ENCODE results near the gene AP3S2. TPM values are rescaled to one million over a fixed set of nuclear protein-coding genes. Genes with fewer than 3 reads are reported as not detected.
A peak's percentile ranks its signal among the peaks of the same experiment; 100 is the strongest.

The AP3S2 gene
- total RNA-seq (2016; rRNA removed; fragmentation: Illumina TruSeq; extraction: Trizol) (44.4 and 69.5 TPM in 2 replicates), polyA plus RNA-seq (2011; rRNA removed) (16.5 and 17.6 TPM in 2 replicates), polyA minus RNA-seq (2011; rRNA and poly(A)+ RNA removed; ENCODE audit: low replicate concordance) (52.1 and 55.9 TPM in 2 replicates), Bru-seq, nascent RNA (percentile 72 among the genes with signal in this experiment), BruChase-seq, experiment 1, labeled RNA remaining after a 6-hour chase (percentile 85 among the genes with signal in this experiment), BruChase-seq, experiment 2, labeled RNA remaining after a 2-hour chase (percentile 79 among the genes with signal in this experiment)
- total RNA-seq (2016; cell fraction: cytosol; rRNA removed; fragmentation: Illumina TruSeq; extraction: Trizol; ENCODE audit: low read depth), result 14.8 and 16.1 TPM in 2 replicates
- 44.6 and 83.7 TPM in 2 replicates for total RNA-seq (2016; cell fraction: insoluble cytoplasmic fraction; rRNA removed; fragmentation: Illumina TruSeq; extraction: Trizol)
- 19.4 and 21.8 TPM in 2 replicates for total RNA-seq (2016; cell fraction: membrane; rRNA removed; fragmentation: Illumina TruSeq; extraction: Trizol)
- total RNA-seq (2016; cell fraction: nucleus; rRNA removed; fragmentation: Illumina TruSeq; extraction: Trizol), result 26.9 and 31.9 TPM in 2 replicates
- polyA plus RNA-seq (2011; cell fraction: cytosol; rRNA removed), result 13.1 and 25.8 TPM in 2 replicates
- polyA plus RNA-seq (2011; cell fraction: nucleus; rRNA removed), result 10.5 and 11.5 TPM in 2 replicates
- 22.0 and 35.9 TPM in 2 replicates for polyA plus RNA-seq (2012)
- polyA plus RNA-seq (2016; cell fraction: cytosol; fragmentation: Illumina TruSeq; extraction: Trizol; ENCODE audit: low read depth), result 4.3 and 5.8 TPM in 2 replicates
- polyA plus RNA-seq (2016; cell fraction: insoluble cytoplasmic fraction; fragmentation: Illumina TruSeq; extraction: Trizol; ENCODE audit: low read depth), result 44.5 and 54.7 TPM in 2 replicates
- polyA plus RNA-seq (2016; cell fraction: membrane; fragmentation: Illumina TruSeq; extraction: Trizol; ENCODE audit: low read depth), result 8.7 and 9.0 TPM in 2 replicates
- polyA plus RNA-seq (2016; cell fraction: nucleus; fragmentation: Illumina TruSeq; extraction: Trizol; ENCODE audit: insufficient read depth, low read depth), result 14.9 and 16.6 TPM in 2 replicates
- polyA minus RNA-seq (2011; cell fraction: cytosol; rRNA and poly(A)+ RNA removed), result 20.8 and 31.4 TPM in 2 replicates
- 37.1 and 44.4 TPM in 2 replicates for polyA minus RNA-seq (2011; cell fraction: nucleus; rRNA and poly(A)+ RNA removed)
- long read RNA-seq, experiment 1, full-length matches to known transcripts, result 76 of 78 reads
- long read RNA-seq, experiment 1, partial matches to known transcripts, result 0 of 78 reads
- long read RNA-seq, experiment 1, other reads (novel, unspliced or antisense), result 2 of 78 reads
- long read RNA-seq, experiment 2, full-length matches to known transcripts, result 47 of 79 reads
- long read RNA-seq, experiment 2, partial matches to known transcripts, result 0 of 79 reads
- long read RNA-seq, experiment 2, other reads (novel, unspliced or antisense), result 32 of 79 reads

GRCh38 chr15:89893696-89894447 is at the start of gene AP3S2:
Gene AP3S2, minus strand, starts transcription at chr15:89893994. Its CDS starts 45 bp downstream, at chr15:89893949.
- H3K4me1 ChIP-seq (ENCODE audit: insufficient read depth, low read length), result peaks cover 24% of the 10 kb centered on the region
- in situ Hi-C loops (cut with HindIII; ENCODE audit: extremely low pct_ligation_motif_present, low pct_unique_long_range_greater_than_20kb) (no loop called here), intact Hi-C loops (cut with micrococcal nuclease; ENCODE audit: unreplicated experiment) (no loop called here)
- peak within 1 kb of the TSS; percentile 64 for H2AFZ ChIP-seq (ENCODE audit: low read length)
- no TSS peak for BruUV-seq (replicated peaks)
- CTCF ChIA-PET (ENCODE audit: low intra/inter-chr PET ratio, low total read pairs), result no interaction called here
- H3K36me3 ChIP-seq (replicated peaks in 1 of 2; ENCODE audit: control insufficient read depth in 1 of 2, insufficient read depth in 2 of 2, low read length in 2 of 2), result peaks cover under 1 to 1% of the 10 kb centered on the region in 2 experiments; a peak in 1 of 5 replicates
- POLR2A ChIA-PET, result interaction anchor here (0.7 to 1.8 kb wide), 12 partner anchors 17 to 232 kb away, joined by 3 to 14 read pairs (median 3); partner anchors contain the start of genes ANPEP and ARPIN
- H3K27ac ChIP-seq (ENCODE audit: extremely low read length, insufficient read depth, low read length), result peak within 1 kb of the TSS; percentile 88
- no peaks in the 10 kb centered on the region for H4K20me1 ChIP-seq (ENCODE audit: insufficient read depth, low read length)
- ATAC-seq (peak; percentile 93), FAIRE-seq (peak; percentile 73), DNase-seq (ENCODE audit: low spot score) (peak; percentile 87)
- no peaks in the 10 kb centered on the region; a peak in 1 of 5 replicates for H3K27me3 ChIP-seq (ENCODE audit: control insufficient read depth in 1 of 2, insufficient read depth in 2 of 2, low read length in 2 of 2)
- peak within 1 kb of the TSS; percentile 81 to 89 (median 89) for H3K4me3 ChIP-seq (replicated peaks in 1 of 3; ENCODE audit: insufficient read depth in 1 of 3, low read depth in 2 of 3, low read length in 3 of 3)
- H3K4me2 ChIP-seq (ENCODE audit: low read depth, low read length), result peak within 1 kb of the TSS; percentile 91
- peak within 1 kb of the TSS; percentile 87 for H3K9ac ChIP-seq (ENCODE audit: insufficient read depth, low read depth, low read length)
- H3K9me3 ChIP-seq (ENCODE audit: low read length), result no peaks in the 10 kb centered on the region
- under 1% methylated on average over 25 of the region's 62 CpGs for WGBS (ENCODE audit: low lambda C conversion rate)
- H3K79me2 ChIP-seq (ENCODE audit: insufficient read depth, low read length), result peaks cover 15% of the 10 kb centered on the region
- peak; percentile 91 for TF ChIP-seq MEF2D (CRISPR knock-in tag; IDR thresholded peaks at IDR 0.05)
- TF ChIP-seq BCLAF1 (IDR thresholded peaks at IDR 0.05), result no peak
- peak; percentile 91; the same call in 1 of the 2 replicates for TF ChIP-seq IRX3 (CRISPR knock-in tag; IDR thresholded peaks at IDR 0.05; ENCODE audit: borderline replicate concordance, low read depth)
- TF ChIP-seq PTBP1 (IDR thresholded peaks at IDR 0.05; ENCODE audit: low read depth, low read length, poor library complexity, severe bottlenecking), result no peak
- TF ChIP-seq BRD4 (CRISPR knock-in tag; IDR thresholded peaks at IDR 0.05), result peak; percentile 83; the same call in 1 of the 2 replicates
- no peak for TF ChIP-seq NFRKB (IDR thresholded peaks at IDR 0.05)
- TF ChIP-seq SRSF4 (IDR thresholded peaks at IDR 0.05; ENCODE audit: low read depth, low read length, poor library complexity, severe bottlenecking), result no peak
- TF ChIP-seq, protein P1, sequence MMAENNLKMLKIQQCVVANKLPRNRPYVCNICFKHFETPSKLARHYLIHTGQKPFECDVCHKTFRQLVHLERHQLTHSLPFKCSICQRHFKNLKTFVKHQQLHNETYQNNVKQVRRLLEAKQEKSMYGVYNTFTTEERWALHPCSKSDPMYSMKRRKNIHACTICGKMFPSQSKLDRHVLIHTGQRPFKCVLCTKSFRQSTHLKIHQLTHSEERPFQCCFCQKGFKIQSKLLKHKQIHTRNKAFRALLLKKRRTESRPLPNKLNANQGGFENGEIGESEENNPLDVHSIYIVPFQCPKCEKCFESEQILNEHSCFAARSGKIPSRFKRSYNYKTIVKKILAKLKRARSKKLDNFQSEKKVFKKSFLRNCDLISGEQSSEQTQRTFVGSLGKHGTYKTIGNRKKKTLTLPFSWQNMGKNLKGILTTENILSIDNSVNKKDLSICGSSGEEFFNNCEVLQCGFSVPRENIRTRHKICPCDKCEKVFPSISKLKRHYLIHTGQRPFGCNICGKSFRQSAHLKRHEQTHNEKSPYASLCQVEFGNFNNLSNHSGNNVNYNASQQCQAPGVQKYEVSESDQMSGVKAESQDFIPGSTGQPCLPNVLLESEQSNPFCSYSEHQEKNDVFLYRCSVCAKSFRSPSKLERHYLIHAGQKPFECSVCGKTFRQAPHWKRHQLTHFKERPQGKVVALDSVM (CRISPR knock-in tag; IDR thresholded peaks at IDR 0.05), result peak; percentile 69
- TF ChIP-seq SKI (IDR thresholded peaks at IDR 0.05; ENCODE audit: partially characterized antibody), result peak; percentile 65
- TF ChIP-seq SRSF1 (optimal IDR thresholded peaks at IDR 0.05; ENCODE audit: low read depth, low read length), result peak; percentile 70
- no peak for TF ChIP-seq MAFK (conservative IDR thresholded peaks at IDR 0.05 in 1 of 2, IDR thresholded peaks at IDR 0.05 in 1 of 2; ENCODE audit: low read length in 2 of 2)
- TF ChIP-seq RXRB (CRISPR knock-in tag; IDR thresholded peaks at IDR 0.05; ENCODE audit: borderline replicate concordance), result peak; percentile 92

Data from HepG2 (cell line).